ENCODE data around the gene MTMR3.
"Not testable (repeated sequence)": the region's sequence is repeated elsewhere in the genome, so short reads cannot be mapped to it uniquely, and the experiment has no call there.

MTMR3 gene

DNA sequence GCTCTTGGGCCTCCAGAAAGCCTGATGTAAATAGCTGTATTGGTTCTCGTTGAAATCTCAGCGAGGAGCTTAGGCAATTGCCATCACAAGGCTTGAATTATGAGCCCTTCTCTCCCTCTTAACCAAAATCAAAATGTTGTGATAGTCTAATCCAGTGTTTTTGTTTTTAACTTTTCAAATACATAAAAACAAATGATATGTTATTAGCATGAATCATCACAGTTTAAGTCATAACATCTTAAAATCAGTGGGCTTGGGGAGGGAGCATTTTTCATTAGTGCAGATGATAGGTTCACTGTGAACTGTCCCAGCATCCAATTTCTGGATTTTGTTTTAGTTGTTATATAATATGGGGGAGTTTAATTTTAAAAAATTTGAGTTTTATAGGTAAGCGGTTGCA, 148.4 kb downstream of the MTMR3 start:
- DNase-seq: no peak

DNA sequence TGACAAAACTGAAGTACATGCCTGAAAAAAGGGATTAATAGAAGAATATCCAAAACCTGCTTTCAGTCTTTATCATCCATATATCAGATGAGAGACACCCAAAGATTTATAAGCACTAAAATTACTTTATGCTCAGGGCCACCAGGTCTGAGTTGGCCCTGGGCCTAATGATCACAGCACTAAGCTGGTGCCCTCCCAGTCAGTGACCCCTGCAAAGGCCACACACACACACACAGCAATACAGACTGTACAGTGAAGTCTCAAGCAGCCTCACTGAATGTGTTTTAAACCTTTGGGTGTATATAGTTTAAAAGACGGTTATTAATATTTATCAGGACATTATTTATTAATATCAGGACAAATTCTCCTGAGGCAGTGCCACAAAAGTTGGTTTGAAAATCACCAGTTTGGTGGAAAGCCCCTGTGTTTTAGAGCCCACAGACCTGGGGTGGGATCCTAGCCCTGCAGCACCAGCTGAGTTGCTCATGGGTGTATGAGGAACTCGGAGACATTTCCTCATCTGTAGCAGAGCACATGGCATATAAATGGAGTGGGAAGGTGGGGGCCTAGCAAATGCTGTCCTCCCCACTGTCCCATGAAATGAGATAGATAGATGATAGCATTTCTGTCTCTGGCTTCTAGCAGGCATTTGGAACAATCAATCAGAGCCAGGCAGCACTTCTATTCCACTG, 148.9 kb downstream of the MTMR3 start:
- no peak for DNase-seq

DNA sequence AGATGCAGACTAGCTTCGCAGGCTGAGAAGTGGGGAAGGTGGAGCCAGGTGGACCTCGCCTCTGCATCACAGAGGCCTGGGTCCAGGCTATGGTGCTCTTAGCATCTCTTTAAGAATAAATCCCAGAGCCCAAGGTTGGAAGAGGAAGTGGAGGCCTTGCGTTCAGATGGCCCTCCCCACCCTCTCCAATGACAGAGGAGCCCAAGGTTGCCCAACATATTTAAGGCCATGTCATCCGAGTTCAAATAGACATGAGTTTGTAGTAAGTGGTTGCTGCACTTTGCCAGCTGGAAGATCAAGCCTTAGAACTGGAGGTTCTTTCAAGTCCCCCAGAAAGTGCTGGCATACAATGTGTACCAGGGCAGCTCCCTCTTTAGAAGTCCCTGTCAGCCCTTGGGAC, 150.2 kb downstream of the MTMR3 start:
- DNase-seq: no peak

DNA sequence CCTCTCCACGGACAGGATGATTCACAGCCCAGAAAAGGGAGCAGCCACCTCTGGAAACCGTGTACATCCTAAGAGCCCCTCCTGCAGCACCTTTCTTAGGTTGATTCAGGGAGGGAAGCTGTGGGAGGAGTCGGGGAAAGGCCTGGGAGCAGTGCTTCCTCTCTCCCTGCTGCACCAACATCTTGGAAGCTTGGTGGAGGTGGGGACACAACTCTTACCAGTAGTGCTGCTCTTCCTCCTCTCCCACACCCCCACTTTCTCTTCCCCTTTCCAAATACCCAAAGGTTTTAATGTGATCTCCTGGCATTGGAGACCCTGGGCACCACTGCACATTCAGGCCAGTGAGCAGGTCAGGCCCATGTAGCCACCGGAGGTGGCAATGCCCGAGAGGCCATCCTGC, 150.9 kb downstream of the MTMR3 start:
- no peak for DNase-seq

DNA sequence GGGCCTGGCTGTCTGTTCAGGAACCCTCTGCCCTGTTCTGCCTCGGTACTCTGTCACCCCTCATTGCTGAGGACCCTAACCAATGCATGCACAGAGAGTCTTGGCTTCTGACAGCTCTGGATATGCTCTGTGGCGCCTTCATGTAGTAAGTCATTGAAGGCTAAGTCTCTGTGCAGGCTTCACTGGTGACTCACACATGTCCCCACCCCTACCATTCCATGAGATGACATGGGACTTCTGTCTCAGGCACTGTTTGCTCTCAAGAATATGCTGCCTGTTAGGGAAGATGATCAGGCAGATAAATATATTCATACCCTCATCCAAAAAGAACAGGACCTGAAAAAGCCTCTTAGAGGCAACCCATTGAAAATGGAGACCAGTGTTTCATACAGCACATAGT, 153.7 kb downstream of the MTMR3 start:
- DNase-seq: no peak

DNA sequence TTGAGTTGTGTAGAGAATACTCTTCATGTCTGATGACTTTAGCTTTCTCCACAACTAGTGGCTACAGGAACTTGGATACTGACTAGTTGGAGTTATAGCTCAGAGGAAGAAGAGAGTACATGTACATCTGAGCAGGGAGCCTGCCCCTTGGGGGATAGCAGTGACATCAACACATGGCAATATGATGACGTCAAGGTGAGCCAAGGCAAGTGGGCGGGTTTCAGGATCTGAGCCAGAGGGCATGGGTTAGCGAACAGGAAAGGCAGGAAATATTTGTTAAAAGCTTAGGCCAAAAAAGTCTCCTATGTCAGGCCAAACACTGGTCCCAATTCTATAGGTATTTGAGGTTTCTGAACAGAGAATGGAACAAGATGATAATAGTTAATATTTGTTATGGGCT, 155.2 kb downstream of the MTMR3 start:
- peak; percentile 57 for DNase-seq

DNA sequence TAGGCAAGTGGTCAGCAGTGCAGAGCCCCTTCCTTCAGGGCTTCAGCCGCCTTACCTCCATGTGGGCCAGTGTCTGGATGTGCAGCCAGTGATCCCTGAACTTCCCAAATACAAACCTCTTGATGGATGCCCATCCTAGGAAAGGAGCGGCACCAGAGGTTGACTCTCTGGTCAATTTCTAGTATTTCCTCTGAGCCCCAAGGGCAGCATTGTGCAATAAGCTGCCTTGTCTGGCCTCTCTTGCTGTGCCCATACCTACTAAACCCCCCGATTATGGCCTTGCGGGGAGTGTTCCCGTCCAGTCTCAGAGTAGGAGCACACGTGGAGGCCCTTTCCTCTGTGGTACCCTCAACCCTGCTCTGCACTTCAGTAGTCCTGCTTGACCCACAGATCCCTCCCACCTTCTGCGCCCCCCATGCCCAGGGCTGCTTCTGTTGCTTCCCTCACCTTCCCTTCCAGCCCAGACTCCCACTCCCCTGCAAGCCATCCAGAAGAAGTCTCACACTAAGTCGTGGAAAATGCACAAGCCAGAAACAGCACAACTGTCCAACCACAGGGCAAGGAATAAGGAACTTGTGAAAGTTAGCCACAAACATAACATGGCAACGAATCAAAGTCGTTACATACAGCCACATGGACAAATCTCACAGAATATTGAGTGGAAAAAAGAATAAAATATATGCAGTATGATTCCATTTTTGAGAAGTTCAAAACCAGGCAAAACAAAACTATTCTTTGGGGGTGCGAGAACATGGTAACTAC, 157.7 kb downstream of the MTMR3 start:
- DNase-seq: no peak

DNA sequence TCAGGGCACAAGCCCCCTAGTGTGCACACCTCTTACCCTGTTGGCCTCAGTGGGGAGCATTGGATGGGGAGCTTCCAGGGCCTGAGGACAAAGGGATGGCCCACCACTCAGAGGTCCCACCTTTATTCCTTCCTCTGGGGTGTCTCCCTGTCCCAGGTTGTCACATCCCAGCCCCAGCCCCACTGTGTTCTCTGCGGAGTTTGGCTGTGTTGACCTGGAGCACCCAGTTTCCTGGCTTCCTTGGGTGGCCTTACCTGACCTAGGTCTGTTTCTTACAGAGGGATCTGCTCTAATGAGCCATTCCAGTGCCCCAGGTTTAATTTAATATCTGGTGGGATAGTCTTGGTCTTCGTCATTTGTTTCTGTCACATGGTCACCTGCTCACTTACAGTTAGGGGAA, 158.5 kb downstream of the MTMR3 start:
- no peak for DNase-seq

DNA sequence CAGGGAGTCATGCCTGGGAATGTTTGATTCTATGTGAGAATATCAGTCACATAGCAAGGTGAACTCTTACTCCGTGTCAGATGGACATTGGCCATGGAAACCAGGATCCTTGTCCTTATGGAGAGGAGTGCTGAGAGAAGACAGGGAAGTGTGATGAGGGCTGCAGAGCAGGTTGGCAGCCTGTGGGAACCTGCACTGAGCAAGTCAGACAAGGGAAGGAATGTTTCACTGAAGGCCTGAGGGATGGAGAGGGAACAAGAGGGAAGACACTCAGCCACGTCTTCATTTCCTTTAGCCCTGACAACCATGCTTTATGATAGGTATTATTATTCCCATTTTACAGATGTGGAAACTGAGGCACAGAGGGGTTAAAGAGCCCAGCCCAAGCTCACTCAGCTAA, 158.9 kb downstream of the MTMR3 start:
- no peak for DNase-seq

DNA sequence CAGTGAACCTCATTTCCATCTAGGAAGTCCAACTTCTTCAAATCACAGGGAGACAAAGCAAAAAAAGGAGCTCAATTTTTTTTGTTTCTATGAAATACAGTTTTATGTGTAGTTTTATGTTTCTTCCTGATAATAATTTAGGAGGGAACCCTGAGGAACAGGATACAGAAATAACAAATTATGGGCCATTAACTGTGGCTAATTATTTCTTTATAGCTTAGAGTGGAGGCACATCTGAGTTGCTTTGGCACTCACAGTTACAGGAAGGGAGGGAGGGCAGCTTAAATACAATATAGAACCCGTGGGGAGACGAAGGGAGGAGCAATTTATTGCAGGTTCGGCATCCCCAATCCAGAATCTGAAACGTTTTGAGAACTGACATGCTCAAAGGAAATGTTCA, 160.2 kb downstream of the MTMR3 start:
- no peak for DNase-seq

DNA sequence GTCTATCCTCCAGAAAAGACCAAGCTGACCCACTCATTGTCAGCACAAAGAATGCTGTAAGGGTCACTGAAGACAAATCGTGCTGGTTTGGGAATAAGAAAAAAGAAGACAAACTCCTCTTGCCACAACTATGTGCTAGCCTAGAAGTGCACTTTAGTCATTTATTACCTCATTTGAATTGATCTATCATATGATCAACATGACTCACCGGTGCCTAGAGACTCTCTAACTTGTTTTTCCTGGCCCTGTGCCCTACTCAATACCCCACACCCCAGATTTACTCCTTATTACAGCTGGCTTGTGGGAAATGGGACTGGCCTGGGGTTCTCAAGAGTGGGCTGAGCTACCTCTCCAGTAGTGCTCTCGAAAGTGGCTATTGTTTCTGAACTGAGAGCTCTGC, 161.4 kb downstream of the MTMR3 start:
- DNase-seq: peak; percentile 94

DNA sequence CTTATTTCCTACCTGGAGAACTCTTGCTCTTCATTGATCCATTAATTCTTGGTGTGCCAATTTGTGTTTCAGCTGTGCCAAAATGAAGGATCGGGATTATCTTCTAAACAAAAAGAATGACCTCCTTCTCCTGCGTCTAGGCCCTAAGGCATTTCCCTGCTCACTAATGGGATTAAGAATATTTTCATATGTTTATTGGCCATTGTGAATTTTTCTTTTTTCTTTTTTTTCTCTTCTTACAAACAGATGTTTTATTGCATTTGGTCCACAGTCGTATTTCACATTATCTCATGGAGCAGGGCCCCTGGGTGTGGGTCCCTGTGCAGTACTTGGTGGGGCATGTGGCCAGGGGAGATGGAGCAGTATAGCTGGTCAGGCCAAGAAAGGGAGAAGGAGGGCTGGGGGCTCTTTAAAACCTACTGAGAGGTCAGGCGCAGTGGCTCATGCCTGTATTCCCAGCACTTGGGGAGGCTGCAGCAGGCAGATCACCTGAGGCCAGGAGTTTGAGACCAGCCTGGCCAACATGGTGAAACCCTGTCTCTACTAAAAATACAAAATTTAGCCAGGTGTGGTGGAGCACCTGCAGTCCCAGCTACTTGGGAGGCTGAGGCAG, 162.0 kb downstream of the MTMR3 start:
- DNase-seq: no peak

DNA sequence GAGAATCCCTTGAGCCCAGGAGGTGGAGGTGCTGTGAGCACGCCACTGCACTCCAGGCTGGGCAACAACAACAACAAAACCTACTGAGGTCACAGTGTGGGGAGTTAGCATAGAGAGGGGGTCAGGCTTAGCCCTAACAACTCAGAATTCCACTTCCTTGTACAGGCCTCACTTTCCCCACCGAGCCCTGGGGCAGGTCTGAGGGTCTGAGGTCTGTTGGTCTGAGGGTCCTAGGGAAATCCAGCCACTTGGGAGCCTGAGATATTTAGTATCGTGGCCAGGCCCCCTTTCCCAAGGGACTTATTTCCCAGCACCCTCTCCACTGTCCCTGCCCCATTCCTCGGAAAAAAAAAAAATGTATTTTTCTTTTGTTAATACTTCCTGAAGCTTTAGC, 162.5 kb downstream of the MTMR3 start:
- no peak for DNase-seq

DNA sequence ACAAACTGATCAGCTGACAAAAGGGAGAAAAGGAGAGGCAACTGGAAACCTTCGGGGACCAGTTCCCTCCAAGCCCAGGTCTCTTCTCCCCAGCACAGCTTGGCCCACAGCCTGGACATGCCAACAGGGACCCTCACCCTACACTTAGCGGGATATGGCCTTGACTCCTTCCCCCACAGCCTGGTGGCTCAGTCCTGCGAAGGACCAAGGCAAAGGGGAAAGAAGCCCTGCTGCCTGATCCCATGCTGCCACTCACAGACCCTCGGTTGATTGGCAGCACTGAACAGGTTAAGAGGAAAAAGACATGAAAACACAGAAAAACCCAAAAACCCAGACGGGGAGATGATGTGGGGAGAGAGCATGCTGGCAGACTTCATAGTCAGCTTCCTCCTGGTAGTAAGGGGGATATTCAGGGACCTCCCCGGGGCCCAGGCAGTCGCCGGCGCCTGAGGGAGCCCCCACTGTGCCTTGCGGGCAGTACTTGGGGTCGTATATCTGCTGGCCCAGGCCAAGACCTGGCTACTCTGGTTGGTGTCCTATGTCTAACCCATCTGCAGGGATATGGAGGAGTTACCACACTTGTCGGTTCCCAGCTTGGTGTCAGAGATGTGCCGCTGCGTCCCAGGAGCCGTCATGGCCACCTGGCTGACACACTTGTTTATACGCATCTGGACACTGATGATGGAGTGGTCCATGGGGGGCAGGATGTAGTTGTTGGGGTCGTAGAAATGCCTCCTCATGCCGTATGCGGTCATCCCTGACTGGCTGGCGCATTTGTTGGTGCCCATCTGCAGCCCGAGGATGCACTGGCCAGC, 163.1 kb downstream of the MTMR3 start:
- DNase-seq: no peak

DNA sequence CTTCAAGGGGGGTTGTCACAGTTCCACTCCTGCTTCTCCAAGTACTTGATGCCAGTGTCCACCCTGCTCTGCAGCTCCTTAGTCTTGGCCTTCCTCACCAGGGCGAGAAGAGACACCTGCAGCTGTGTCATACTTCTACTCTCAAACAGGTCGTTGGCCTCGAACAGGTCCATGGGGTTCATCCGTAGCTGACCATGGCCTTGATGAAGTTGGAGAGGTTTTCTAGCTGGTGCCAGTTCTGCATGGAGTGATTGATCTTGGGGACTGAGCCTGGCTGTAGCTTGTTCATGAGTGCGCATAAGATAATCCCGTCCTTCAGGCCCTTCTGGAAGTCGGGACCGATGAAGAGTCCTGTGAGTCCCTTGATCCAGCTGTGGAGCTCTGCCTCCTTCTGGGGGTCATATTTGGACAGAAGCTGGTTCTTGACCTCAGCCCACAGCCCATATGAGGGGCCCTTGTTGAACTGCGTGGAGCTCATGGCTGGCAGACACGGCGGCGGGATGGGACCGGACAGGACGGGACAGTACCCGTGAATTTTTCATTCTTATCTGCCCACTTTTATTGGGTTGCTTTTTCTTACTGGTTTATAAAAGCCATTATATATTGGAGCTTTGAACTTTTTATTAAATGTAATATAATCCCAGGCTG, 163.9 kb downstream of the MTMR3 start:
- DNase-seq: no peak

DNA sequence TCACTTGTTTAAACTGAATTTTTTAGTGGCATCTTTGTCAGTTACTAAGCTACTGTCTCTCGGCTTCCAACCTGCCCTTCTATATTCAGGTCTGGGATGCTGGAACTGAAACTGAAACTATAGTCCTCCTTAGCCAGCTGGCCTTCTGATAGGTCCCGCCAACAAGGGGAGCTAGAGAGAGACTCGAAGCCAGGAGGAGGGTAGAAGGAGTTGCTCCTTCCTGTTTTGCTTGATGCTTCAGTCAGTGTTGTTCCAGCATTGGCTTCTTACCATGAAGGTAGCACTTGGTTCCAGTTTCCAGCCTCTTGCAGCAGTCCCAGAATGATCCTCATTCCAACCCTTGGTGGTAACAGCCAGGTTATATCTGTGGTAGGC, 164.4 kb downstream of the MTMR3 start:
- no peak for DNase-seq

DNA sequence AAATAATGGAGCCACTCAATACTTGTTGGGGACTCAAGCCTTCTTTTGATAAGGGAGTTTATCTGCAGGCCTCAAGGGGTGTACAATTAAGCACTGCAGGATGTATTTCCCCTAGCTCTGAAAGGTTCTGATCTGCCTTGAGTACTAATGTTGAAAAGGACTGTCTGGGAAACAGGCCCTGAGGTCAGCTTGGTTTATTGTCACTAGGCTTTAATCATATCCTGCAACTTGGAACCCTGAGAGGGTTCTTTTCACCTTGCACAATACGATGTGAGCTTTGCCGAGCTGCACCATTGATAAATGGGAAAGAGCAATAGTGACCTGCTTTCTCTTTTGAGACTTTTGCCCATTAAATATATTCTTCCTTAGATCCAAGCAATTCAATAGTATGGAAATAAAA, 165.7 kb downstream of the MTMR3 start:
- DNase-seq: no peak

DNA sequence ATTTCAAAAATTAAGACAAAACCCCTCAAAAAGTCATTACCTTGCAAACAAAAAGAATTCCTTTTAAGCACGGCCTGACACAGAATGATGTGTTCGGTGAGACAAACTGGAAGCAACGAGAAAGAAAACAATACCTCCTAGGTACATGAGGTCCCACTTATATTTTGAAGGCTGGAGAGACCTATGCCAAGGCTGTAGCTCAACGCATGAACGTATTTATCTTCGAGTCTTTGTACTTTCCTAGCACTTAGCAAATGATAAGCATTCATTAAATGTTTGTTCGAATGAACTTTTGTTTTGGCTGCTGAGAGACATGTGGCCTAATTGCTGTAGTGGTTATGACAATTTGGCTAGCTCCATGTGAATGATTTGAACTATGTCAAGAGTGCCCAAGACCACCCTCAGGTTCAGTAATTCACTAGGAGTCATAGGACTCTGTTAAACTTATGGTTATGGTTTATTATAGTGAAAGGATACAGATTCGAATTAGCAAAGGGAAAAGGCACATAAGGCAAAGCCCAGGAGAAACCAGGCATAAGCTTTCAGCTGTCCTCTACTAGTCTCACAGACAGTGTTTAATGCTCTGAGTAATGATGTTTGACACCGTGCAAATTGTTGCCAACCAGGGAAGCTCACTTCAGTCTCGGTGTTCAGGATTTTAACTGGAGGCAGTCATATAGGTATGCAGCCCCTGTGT, 171.2 kb downstream of the MTMR3 start:
- no peak for DNase-seq

DNA sequence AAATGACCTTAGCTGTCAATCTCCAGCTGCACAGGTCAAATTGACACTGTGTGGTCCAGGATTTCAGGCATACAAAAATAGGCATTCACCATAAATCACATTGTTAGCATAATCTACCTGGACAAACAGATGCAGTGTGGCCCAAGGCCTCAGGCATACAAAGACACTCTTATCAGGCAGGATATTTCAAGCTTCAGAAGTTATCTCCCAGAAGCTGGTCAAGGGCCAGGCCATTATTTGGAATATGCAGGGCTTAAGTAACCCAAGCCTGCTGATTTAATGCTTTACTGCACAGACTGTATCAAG, 171.7 kb downstream of the MTMR3 start:
- no peak for DNase-seq

DNA sequence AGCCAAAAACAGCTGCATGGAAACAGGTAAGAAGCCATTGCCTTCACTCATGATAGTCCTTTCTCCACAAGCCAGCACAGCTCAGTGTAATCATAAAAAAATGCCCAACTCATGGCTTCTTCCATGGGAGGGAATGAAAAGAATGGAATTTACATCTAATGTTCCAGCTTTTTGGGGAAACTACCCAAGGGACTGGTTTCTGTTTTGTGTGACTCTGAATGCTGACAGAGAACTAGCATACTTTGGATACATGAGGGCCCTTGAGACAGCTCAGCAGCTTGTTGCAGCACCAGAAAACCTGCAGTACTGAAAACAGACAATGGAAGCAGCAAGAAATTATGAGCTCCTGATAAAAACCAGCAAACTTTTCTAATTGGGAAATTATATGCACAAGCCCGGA, 173.0 kb downstream of the MTMR3 start:
- no peak for DNase-seq

DNA sequence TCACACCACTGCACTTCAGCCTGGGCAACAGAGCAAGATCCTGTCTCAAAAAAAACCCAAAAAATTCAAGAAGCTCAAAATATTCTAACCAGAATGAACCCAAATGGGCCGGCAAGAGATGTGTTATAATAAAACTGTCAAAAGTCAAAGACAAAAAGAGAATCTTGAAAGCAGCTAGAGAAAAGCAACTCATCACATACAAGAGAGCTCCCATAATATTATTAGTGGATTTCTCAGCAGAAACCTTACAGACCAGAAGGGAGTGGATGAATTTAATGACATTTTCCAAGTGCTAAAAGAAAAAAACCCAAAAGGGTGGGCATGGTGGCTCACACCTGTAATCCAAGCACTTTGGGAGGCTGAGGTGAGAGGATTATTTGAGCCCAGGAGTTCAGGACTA, 174.4 kb downstream of the MTMR3 start:
- no peak for DNase-seq

DNA sequence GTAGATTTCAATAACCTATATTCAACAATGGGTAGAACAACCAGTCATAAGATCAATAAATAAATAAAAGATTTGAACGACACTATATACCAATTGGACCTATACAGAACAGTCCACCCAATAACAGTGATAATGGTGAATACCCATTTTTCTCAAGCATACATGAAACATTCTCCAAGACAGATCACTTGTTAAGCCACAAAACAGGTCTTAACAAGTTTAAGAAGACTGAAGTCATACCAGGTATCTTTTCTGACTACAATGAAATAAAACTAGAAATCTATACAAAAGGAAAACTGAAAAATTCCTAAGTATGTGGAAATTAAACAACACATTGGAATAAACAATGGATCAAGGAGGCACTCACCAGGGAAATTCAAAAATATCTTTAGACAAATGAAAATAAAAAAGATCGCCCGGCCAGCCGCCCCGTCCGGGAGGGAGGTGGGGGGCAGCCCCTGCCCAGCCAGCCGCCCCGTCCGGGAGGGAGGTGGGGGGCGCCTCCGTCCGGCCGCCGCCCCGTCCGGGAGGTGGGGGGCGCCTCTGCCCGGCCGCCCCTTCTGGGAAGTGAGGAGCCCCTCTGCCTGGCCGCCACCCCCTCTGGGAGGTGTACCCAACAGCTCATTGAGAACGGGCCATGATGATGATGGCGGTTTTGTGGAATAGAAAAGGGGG, 176.5 kb downstream of the MTMR3 start:
- DNase-seq: not testable (repeated sequence)

All from fibroblast of upper back skin (primary cell).